Activated naive CD4-positive, alpha-beta T cell treated with anti-CD3 and anti-CD28 coated beads, Interleukin-2, amount 50 U/mL, for 24 hours (primary cell): ENCODE results near the gene TIMP2.
"Not testable (repeated sequence)": the region's sequence is repeated elsewhere in the genome, so short reads cannot be mapped to it uniquely, and the experiment has no call there.

Experiments used
- H3K27ac Mint-ChIP-seq: one replicate; pipeline ENCODE4 v1.8.0; 2021; ENCODE audit warnings: mild to moderate bottlenecking, mixed read lengths
- H3K27me3 Mint-ChIP-seq: one replicate; pipeline ENCODE4 v1.8.0; 2021; ENCODE audit warnings: mixed read lengths
- H3K36me3 Mint-ChIP-seq: one replicate; pipeline ENCODE4 v1.8.0; 2021; ENCODE audit warnings: mixed read lengths
- H3K4me1 Mint-ChIP-seq: one replicate; pipeline ENCODE4 v1.8.0; 2021; ENCODE audit warnings: mixed read lengths
- H3K4me3 Mint-ChIP-seq: one replicate; pipeline ENCODE4 v1.8.0; 2021; ENCODE audit warnings: mild to moderate bottlenecking, mixed read lengths
- H3K9me3 Mint-ChIP-seq: one replicate; pipeline ENCODE4 v1.8.0; 2021; ENCODE audit warnings: mixed read lengths

The TIMP2 gene

DNA sequence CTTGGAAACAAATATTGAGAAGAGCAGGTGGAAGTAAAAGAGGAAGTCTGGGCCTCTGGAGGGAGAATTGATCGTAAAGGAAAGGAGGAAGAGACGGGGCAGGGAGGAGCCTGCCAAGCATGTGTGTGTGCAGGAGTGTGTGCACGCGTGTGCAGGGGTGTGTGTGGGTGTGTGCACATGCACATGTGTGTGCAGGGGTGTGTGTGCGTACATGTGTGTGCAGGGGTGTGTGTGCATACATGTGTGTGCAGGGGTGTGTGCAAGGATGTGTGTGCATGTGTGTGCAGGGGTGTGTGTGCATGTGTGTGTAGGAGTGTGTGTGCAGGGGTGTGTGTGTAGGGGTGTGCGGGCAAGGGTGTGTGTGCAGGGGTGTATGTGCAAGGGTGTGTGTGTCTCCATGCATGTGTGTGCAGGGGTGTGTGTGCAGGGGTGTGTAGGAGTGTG lies 32.2 kb downstream of the TIMP2 start:
- Mint-ChIP-seq H3K27me3 (no peaks in the 10 kb centered on the region), H3K4me1 (peaks cover 37% of the 10 kb centered on the region), H3K36me3 (no peaks in the 10 kb centered on the region), H3K4me3 (no peak overlapping the region), H3K27ac (no peak overlapping the region), H3K9me3 (no peaks in the 10 kb centered on the region)

DNA sequence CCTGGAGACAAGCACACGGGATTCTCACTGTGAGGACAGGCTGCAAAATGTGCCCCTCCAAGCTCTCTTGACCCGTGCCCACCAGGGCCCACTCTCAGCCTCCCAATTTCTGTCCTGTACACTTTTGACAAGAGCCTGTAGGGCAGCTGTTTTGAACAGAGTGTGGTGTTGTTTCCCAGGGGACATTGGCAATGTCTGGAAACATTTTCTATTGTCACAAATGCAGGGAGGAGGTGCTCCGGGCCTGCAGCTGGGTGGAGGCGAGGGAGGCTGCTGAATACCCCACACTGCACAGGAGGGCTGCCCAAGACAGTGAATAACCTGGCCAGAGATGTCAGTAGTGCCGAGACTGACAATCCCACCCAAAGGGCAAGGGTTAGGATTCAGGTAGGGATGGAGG lies 32.7 kb downstream of the TIMP2 start:
- Mint-ChIP-seq H3K27me3 (no peaks in the 10 kb centered on the region), H3K27ac (no peak overlapping the region), H3K9me3 (no peaks in the 10 kb centered on the region), H3K4me1 (peaks cover 37% of the 10 kb centered on the region), H3K36me3 (no peaks in the 10 kb centered on the region), H3K4me3 (no peak overlapping the region)

- Mint-ChIP-seq H3K27me3 (no peaks in the 10 kb centered on the region), H3K9me3 (no peaks in the 10 kb centered on the region), H3K4me3 (no peak overlapping the region), H3K27ac (no peak overlapping the region), H3K4me1 (peaks cover 37% of the 10 kb centered on the region), H3K36me3 (no peaks in the 10 kb centered on the region)
Observed at GRCh38 chr17:78892062-78892456, 33.1 kb downstream of the TIMP2 start.

GRCh38 chr17:78891406-78892061 lies 33.7 kb downstream of the TIMP2 start:
- Mint-ChIP-seq H3K27ac (no peak overlapping the region), H3K9me3 (no peaks in the 10 kb centered on the region), H3K4me1 (peaks cover 37% of the 10 kb centered on the region), H3K27me3 (no peaks in the 10 kb centered on the region), H3K36me3 (no peaks in the 10 kb centered on the region), H3K4me3 (no peak overlapping the region)

- Mint-ChIP-seq H3K36me3 (no peaks in the 10 kb centered on the region), H3K27ac (peak overlapping the region; percentile 87), H3K9me3 (no peaks in the 10 kb centered on the region), H3K4me1 (peaks cover 37% of the 10 kb centered on the region), H3K27me3 (no peaks in the 10 kb centered on the region), H3K4me3 (no peak overlapping the region)
Observed at GRCh38 chr17:78890498-78890897, 34.7 kb downstream of the TIMP2 start.

DNA sequence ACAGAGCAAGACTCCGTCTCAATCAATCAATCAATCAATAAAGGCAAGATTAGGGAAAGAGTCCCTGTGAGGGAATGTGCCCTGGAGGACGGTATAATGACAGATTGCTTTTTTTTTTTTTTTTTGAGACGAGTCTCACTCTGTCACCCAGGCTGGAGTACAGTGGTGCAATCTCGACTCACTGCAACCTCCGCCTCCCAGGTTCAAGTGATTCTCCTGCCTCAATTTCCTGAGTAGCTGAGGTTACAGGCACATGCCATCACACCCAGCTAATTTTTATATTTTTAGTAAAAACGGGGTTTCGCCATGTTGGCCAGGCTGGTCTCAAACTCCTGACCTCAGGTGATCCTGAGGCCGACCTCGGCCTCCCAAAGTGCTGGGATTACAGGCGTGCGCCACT lies 35.1 kb downstream of the TIMP2 start:
- H3K9me3 Mint-ChIP-seq: not testable (repeated sequence)

GRCh38 chr17:78889531-78889930 lies 35.7 kb downstream of the TIMP2 start:
- Mint-ChIP-seq H3K9me3 (no peaks in the 10 kb centered on the region), H3K4me1 (peaks cover 37% of the 10 kb centered on the region), H3K27me3 (no peaks in the 10 kb centered on the region), H3K36me3 (no peaks in the 10 kb centered on the region), H3K27ac (no peak overlapping the region), H3K4me3 (peak overlapping the region; percentile 49)

More for the DNA sequence above, 35.1 kb downstream of the TIMP2 start:
- Mint-ChIP-seq H3K4me1 (peaks cover 37% of the 10 kb centered on the region), H3K4me3 (peak overlapping the region; percentile 49)
- H3K36me3 Mint-ChIP-seq, H3K27me3 Mint-ChIP-seq, H3K27ac Mint-ChIP-seq: not testable (repeated sequence)

- Mint-ChIP-seq H3K27ac (no peak overlapping the region), H3K9me3 (no peaks in the 10 kb centered on the region), H3K4me3 (no peak overlapping the region), H3K27me3 (no peaks in the 10 kb centered on the region), H3K4me1 (peaks cover 37% of the 10 kb centered on the region), H3K36me3 (no peaks in the 10 kb centered on the region)
Observed at GRCh38 chr17:78888941-78889518, 36.2 kb downstream of the TIMP2 start.

DNA sequence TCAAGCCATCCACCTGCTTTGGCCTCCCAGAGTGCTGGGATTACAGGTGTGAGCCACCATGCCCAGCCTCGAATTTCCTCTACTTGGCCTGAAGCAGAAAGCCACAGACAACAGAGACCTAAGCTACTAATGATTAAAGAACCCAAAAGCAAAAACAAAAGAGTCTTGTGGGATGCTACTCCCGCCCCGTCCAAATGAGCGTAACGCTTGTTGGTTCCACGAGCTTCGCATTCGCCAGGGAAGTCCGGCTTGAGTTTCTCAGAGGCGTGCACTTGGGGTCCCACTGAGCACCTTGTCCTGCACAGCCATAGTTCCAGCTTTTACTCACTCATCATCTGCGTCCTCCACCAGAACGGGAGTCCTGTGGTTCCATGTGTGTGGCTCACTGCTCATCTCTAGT lies 38.2 kb downstream of the TIMP2 start:
- Mint-ChIP-seq H3K27ac (no peak overlapping the region), H3K4me3 (no peak overlapping the region), H3K36me3 (no peaks in the 10 kb centered on the region), H3K27me3 (no peaks in the 10 kb centered on the region), H3K4me1 (peaks cover 40% of the 10 kb centered on the region), H3K9me3 (no peaks in the 10 kb centered on the region)

GRCh38 chr17:78885956-78886355 lies 39.2 kb downstream of the TIMP2 start:
- no peaks in the 10 kb centered on the region for H3K27me3 Mint-ChIP-seq
- no peak overlapping the region for H3K4me3 Mint-ChIP-seq
- H3K9me3 Mint-ChIP-seq: no peaks in the 10 kb centered on the region
- peaks cover 30% of the 10 kb centered on the region for H3K4me1 Mint-ChIP-seq
- H3K36me3 Mint-ChIP-seq: no peaks in the 10 kb centered on the region
- no peak overlapping the region for H3K27ac Mint-ChIP-seq

- Mint-ChIP-seq H3K4me1 (peaks cover 26% of the 10 kb centered on the region), H3K4me3 (no peak overlapping the region), H3K36me3 (no peaks in the 10 kb centered on the region), H3K27ac (no peak overlapping the region), H3K9me3 (no peaks in the 10 kb centered on the region), H3K27me3 (no peaks in the 10 kb centered on the region)
Observed at GRCh38 chr17:78884876-78885667, 40.1 kb downstream of the TIMP2 start.

GRCh38 chr17:78884148-78884825 lies 40.9 kb downstream of the TIMP2 start:
- H3K4me3 Mint-ChIP-seq: no peak overlapping the region
- no peaks in the 10 kb centered on the region for H3K27me3 Mint-ChIP-seq
- no peaks in the 10 kb centered on the region for H3K36me3 Mint-ChIP-seq

GRCh38 chr17:78883533-78884131 lies 41.6 kb downstream of the TIMP2 start:
- Mint-ChIP-seq H3K9me3 (no peaks in the 10 kb centered on the region), H3K27ac (no peak overlapping the region), H3K4me1 (peaks cover 27% of the 10 kb centered on the region), H3K27me3 (no peaks in the 10 kb centered on the region), H3K36me3 (no peaks in the 10 kb centered on the region), H3K4me3 (no peak overlapping the region)

More at GRCh38 chr17:78884148-78884825, 40.9 kb downstream of the TIMP2 start:
- H3K27ac Mint-ChIP-seq: no peak overlapping the region
- peaks cover 27% of the 10 kb centered on the region for H3K4me1 Mint-ChIP-seq
- no peaks in the 10 kb centered on the region for H3K9me3 Mint-ChIP-seq

GRCh38 chr17:78883089-78883532 lies 42.1 kb downstream of the TIMP2 start:
- Mint-ChIP-seq H3K27me3 (no peaks in the 10 kb centered on the region), H3K27ac (no peak overlapping the region), H3K36me3 (no peaks in the 10 kb centered on the region), H3K9me3 (no peaks in the 10 kb centered on the region), H3K4me3 (no peak overlapping the region), H3K4me1 (peaks cover 30% of the 10 kb centered on the region)

DNA sequence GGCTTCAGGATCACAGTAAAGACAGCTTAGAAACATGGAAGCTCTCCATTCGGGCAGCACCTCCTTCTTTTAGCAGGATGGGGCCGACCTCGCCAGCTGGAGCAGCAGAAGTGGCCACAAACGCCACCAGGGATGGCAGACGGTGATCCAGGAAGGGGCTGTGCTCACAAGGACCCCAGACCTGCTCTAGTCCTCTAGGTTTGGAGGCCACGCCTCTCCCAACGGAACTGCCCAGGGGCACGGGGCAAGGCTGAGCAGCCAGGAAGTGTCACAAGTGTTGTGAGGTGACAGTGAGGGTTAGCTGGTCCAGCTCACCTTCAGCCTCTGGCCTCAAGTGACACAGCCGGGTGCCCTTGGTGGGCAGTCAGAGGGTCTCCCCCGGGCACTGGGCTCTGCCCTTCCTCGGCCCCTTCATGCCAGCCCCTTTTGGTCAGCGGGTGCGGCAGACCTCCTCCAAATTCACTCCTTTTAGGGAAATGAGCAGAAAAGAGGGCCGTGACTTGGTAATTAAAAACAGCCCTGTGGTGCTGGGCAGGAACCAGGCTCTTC lies 42.6 kb downstream of the TIMP2 start:
- no peaks in the 10 kb centered on the region for H3K9me3 Mint-ChIP-seq
- no peaks in the 10 kb centered on the region for H3K36me3 Mint-ChIP-seq
- peaks cover 31% of the 10 kb centered on the region for H3K4me1 Mint-ChIP-seq
- no peaks in the 10 kb centered on the region for H3K27me3 Mint-ChIP-seq
- H3K27ac Mint-ChIP-seq: no peak overlapping the region
- no peak overlapping the region for H3K4me3 Mint-ChIP-seq
